ENCODE measurements around the gene DDHD1.
"Not testable (repeated sequence)": the region's sequence is repeated elsewhere in the genome, so short reads cannot be mapped to it uniquely, and the experiment has no call there.

The DDHD1 gene

DNA sequence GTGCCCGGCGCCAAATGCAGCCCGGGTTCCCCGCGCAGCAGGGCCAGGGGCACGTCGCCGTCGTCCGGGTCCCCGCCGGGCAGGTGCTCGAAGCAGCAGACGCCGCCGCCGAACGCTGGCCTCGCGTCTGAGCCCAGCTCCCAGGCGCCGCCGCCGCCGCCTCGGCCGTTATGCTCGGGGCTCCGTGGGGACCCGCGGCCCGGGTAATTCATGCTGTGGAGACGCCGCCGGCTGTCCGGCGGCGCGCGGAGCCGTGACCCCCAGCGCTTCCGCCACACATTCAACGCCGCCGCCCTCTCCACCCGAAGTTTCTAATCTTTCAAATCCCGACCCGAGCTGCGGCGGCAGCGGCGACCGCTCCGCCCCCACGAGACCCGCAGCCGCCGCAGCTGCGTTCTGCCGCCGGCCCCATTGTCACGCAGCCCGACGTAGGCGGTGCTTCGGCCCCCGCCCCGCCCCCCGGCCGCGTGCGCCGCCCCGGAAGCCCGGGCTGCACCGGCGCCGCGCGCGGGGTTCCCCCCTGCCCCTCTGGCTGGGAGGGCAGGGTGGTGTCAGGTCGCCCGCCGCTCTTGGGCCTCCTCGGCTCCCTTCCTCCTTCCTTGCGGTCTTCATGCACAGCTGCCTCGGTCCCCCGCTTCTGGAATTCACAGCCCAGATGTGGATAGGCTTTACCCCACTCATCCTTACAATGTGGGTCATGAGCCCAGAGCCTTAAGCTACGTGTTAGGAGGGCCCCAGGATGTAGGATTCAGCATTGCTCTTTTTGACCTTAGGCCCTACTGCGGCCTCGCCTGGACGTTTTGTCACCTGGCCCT lies at the start of gene DDHD1:
TSS of gene DDHD1 (minus strand) at position 437 of the 815 bp plus-strand sequence. CDS start at position 212, 225 bp downstream.
- peak within 1 kb of the TSS; percentile 36 to 90 (median 87) for H3K27ac ChIP-seq
- H3K4me3 ChIP-seq: peak within 1 kb of the TSS; percentile 74 to 95 (median 91)

DNA sequence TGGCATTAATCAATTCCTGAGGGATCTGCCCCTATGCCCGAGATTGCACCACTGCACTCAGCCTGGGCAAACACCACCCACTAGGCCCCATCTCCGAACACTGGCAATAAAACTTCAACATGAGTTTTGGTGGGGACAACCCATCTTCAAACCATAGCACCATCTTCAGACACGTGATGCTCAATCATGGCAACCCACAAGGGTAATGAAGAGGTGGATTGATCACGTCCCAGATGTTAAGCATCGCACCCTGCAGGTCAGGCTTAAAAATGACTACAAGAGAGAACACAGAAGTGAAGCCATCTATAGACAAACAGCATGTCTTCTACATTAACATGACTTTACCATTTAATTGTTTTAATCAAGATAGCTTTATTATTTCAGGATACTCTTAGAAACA lies 42.8 kb upstream of the DDHD1 start:
- Histone ChIP-seq H3K4me3 (no peak overlapping the region), H3K27ac (no peak overlapping the region)

DNA sequence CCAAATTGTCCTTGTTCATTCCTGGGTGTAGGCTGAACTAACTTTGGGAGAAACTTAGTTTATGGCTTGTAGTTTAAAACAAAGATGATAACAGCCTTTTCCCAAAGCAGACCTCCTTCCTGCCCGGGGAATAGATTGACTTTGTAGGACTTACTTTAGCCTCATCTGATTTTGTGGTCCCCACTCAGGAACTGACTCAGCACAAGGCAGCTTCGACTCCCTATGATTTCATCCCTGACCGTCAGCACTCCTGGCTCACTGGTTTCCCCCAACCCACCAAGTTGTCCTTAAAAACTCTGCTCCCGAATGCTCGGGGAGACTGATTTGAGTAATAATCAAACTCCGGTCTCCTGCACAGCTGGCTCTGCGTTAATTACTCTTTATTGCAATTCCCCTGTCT lies 40.1 kb upstream of the DDHD1 start:
- H3K4me3 ChIP-seq: no peak overlapping the region
- peak overlapping the region in 1 of 21 experiments; percentile 22 for H3K27ac ChIP-seq

DNA sequence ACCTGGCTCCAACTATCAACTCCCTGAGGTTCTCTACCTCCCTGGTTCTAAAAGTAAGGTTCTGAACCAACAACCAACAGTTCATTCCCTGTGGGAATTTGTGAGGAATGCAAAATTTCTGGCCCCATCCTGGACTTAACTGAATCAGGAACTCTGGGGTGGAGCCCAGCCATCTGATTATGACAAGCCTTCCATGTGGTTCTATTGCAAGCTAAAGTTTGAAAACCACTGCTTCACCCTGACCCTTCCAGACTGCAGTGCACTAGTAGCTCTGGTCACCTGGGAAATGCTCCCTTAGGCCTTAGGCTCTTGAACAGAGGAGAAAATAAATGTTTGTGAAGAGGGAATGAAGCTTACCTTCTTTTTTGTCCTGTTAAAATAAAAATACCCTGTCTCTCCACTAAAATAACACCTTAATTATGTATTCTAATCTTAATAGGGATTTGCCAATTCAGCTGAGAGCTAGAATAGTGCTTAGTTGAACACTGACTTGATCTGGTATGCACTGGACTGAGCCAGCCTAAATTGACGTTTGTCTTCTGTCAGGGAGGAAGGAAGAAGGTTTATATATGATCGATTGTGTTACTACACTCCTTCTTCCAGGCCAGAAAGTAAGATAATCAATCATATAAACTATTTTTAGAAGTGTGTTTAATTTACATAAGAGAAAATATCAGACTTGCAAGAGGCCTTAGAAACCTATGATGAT lies 39.1 kb upstream of the DDHD1 start:
- Histone ChIP-seq H3K27ac (peak overlapping the region in 2 of 21 experiments; percentile 22 to 80), H3K4me3 (no peak overlapping the region)

DNA sequence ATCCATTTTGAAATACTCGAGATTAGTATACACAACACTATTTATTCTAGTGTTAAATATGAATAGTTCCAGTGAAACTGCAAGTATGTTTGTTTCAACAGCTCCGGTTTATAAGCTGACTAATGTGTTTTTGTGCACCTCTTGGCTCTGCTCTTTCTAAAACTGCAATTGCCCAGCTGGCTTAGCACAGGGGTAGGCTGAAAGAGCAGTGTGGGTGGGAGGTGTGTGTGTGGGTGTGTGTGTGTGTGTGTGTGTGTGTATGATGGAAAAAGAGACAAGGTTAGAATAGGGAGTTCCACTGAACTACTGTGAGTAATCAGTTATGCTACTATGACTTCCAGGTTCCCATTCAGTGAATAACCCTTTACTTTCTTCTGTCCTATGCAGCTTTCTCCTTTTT lies 37.8 kb upstream of the DDHD1 start:
- Histone ChIP-seq H3K4me3 (no peak overlapping the region), H3K27ac (no peak overlapping the region)

DNA sequence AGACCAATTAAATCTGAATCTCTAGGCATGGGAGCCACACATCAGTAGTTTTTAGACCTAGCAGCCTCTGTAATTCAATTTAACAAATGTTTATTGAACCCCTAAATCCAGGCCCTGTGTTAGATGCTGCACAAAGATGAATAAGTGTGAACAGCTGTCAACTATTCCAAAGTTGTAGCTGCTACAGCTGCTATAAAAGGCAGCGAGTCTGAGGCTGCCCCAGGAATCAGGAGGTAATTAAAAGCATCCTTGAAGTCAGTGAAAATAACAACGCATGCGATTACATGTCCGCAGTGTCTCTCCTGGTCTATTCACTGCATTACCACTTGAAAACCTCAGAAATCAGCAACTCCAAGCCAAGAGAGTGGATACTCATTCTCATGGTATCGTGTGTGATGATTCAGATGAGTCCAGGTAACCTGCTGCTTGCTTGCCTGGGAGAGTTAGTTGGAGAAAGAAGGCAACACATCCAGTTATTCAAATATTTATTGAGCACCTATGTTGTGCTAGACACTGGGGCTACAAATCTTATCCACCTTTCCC lies 34.9 kb upstream of the DDHD1 start:
- Histone ChIP-seq H3K27ac (no peak overlapping the region), H3K4me3 (no peak overlapping the region)

DNA sequence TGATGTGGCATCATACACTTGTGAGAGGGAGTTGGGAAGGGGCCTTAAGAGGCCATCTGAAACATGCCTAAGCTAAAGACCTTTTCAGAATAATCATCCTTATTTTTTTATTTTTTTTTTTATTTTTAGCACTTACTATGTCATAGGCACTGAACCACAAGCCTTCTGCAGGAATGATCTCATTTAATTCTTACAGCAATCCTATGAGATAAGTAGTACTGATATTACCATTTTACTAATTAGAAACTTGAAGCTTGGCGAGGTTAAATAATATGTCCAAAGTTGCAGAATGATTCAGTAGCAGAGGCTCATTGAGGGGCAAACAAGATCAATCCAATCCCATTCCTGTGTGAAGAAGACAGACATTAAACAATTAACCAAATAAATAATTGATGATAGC lies 33.4 kb upstream of the DDHD1 start:
- H3K4me3 ChIP-seq: no peak overlapping the region
- H3K27ac ChIP-seq: no peak overlapping the region

DNA sequence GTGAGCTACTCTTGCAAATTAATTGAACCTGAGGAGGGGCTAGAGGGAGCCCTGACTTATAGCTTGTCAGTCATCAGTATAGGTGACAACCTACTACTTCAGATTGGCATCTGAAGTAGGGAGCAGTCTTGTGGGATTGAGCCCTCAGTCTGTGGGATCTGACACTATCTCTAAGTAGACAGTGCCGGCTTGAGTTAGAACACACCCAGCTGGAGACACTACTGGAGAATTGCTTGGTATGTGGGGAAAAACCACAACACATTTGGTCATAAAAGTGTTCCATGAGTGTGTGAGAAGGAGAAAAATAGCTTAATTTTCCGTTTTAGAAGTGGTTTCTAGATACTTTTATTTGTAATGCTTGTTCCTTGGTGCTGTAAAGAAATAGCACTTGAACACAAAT lies 30.5 kb upstream of the DDHD1 start:
- no peak overlapping the region for H3K4me3 ChIP-seq
- no peak overlapping the region for H3K27ac ChIP-seq

DNA sequence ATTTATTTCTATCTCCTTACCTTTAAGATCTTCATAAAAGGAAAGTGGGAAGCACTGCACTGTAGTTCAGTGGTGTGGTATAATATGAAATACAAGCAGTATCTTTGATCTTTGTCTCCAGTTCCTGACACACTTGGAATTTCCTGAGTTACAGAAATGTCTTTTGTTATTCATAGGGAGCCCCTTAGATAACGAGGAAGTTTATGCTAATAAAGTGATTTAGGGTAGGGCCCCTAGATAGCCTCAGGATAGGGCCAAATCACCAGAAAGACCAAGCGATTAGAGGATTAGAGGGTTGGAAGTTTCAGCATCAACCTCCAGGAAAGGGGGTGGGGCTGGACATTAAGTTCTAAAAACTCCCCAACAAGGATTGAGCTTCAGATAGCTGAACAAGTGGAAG lies 29.9 kb upstream of the DDHD1 start:
- Histone ChIP-seq H3K27ac (no peak overlapping the region), H3K4me3 (no peak overlapping the region)

DNA sequence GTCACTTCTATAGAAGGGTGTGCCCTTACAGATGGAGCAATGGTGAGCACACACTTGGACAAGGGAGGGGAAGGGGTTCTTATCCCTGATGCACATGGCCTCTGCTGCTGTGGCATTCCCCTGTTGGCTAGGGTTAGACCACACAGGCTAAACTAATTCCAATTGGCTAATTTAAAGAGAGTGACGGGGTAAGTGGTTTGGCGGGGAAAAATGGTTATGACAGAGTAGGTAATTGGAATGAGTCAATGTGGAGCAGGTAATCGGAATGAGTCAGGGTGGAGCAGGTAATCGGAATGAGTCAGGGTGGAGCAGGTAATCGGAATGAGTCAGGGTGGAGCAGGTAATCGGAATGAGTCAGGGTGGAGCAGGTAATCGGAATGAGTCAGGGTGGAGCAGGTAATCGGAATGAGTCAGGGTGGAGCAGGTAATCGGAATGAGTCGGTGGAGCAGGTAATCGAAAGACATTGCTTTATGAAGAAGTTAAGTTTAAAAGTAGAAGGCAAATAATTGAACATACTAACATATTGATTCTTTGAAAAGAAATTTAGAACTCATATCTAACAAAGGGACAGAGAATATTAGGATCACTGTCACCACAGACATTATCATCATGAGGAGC lies 28.4 kb upstream of the DDHD1 start:
- H3K27ac ChIP-seq, H3K4me3 ChIP-seq: not testable (repeated sequence)

DNA sequence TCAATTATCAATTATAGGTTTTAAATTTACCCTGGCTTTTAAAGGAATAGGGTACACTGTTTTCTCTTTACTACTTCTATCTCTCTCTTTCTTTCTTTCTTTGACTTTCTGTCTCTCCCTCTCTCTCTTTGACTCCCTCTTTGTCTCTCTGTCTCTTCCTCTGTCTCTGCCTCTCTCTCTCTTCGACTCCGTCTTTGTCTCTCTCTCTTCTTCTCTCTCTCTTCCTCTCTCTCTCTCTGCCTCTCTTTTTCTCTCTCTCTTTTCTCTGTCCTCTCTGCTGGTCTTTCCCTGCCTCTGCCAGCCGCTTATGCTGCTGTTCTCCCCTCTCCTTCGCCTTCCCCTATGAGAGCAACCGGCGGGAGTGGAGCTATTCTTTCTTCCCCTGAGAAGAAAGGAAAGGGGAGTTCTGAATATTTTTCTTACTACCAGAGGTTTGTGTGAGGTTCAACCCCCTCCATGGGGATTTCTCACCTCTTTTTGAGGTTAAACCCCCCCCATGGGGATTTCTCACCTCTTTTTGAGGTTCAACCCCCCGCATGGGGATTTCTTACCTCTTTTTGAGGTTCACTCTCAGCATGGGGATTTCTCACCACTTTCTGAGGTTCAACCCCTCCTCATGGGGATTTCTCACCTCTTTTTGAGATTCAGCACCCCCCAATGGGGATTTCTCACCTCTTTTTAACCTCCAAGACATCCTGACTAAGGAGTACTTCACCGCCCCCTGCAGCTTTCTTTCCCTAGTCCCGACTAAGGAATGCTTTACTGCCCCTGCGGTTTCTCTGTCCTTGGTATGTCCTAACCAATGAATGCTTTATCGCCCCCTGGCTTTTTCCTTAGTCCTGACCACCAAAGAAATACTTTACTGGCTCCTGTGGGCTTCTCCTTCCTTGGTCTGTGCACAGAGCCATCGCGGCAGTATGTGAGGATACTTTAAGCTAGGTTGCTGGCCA lies 27.4 kb upstream of the DDHD1 start:
- Histone ChIP-seq H3K27ac (no peak overlapping the region), H3K4me3 (no peak overlapping the region)

DNA sequence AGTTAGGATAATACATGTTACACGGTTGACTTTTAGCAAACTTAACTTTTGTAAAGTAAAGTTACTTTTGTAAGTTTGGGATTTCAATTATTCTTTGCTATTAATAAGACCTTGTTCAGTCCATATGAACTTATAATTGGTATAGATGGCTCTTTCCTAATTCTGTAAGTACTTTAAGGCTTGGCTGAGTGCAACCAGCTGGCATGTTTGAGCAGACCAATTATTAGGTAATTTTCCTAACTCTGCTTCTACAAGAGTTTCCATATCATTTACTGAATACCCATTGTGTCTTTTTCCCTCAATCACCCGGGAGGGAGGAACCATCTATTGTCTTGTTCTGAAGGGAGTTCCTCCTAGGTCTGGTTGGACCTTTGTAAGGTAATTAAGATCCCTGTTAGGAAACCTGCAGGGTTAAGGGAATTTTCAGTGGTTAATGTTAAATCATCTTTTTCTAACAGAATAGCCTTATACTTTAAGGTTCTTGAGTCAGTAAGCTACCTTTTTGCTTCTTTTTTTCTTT lies 26.4 kb upstream of the DDHD1 start:
- H3K27ac ChIP-seq, H3K4me3 ChIP-seq: not testable (repeated sequence)

DNA sequence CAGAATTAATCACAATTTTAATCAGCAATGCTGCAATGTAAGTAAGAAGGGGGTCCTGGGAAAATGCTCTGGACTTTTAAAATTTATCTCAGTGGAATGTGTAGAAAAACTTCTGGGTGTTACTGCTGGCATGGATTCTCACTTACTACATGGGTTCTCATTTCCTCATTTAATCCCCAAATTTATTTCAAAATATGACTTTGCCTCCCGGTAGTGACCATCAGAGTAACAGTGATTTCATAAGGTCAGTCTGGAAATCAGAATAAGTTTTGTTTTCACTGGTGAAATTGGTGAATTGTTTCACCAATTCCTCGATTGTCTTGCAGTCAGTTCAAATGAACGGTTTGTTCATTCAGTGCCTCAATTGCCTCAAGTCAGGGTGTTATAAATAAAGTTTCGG lies 22.3 kb upstream of the DDHD1 start:
- Histone ChIP-seq H3K4me3 (no peak overlapping the region), H3K27ac (no peak overlapping the region)

DNA sequence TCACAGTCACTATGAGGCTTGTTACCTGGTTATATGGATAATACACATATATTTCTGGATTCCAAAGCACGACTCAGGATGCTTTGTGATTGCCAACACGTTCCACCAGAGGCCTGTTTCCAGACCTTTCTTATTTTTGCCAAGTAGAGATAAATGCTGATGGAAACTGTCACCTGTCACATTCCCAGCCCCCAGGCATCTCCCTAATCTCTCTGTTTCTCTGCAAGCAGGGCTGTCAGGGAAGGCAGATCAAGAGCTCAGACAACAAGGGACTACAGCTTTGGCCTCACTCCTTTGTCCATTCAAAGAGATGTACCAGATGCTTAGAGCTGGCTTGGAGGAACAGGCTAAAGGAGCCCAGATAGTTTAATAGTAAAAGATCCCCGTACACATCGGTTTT lies 21.8 kb upstream of the DDHD1 start:
- Histone ChIP-seq H3K27ac (no peak overlapping the region), H3K4me3 (no peak overlapping the region)

DNA sequence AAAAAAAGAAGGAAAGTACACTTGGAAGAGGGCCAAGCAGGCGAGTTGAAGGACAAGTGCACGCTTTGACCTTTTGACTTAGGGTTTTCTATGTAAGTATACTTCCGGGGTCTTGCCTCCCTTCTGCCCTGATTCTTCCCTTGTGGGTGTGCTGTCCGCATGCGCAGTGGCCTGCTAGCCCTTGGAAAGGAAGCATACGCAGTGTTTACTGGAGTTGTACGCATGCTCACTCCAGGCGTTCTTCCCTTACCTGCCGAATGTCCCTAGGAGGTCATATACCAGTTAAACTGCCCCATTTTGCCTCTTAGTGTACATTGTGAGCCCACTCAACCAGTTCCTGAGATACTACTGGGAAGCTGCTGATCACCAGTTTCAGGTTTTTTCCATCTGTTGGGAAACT lies 15.7 kb upstream of the DDHD1 start:
- H3K27ac ChIP-seq: no peak overlapping the region
- no peak overlapping the region for H3K4me3 ChIP-seq

DNA sequence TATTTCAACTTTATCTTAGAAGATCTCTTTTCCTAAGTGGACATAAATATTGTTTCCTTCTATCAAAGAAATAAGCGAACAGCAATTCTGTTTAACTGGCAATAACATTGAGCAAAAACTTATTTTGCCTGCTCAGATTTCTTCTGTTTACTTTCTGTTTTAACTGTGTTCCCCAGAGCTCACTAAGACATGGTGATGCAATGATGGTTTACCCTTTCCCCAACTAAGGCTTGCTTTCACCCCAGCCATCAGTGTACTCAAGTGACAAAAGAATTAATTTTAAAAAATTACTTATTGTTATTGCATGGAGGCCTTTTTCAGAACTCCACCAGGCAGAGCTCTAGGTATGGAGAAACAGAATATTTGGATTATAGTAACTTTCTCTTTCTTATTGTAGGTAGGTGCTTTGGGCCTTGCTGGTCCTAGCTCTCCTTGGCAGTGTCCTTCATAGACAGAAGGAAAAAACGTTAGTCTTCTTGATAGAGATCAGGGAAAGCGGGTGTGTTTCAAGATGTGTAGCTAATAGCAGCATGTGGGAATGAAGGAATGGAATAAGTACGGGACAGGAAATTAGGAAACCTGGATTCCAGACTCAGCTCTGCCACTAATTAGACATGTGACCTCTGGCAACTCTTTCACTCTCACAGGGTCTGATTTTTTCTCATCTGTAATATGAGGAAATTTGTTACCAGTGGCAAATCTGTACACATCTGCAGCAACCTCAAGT lies 14.6 kb upstream of the DDHD1 start:
- H3K27ac ChIP-seq: peak overlapping the region in 6 of 21 experiments; percentile 4 to 52 (median 23)

DNA sequence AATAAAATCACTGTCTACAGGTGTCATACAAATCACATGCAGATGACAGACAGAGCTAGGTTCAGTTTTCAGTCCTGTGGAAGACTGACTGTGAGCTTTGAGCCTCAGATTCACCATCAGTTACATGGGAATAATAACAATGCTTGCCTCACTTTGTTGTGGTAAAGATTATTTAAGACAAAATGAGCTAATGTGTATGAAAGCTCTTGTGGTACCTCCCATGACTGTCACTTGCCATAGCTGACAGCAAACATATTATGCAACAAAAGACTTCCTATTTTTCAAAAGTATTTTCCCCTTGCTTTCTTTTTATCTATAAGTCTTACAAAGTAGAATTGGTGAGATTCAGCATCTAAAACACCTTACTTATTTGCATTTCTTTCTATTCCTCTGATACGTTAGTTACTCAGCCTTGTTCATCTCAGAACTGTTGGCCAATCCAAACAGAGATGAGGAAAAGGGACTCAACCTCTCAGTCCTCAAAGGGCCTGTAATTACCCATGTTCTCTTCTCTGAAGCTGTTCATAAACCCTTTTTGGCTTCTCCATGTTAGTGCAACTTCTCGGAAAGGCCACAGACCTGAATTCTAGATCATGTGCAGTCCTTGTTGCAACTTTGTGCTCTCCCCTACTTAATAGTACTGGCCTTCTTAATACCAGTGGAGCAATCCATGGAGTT lies 8.8 kb upstream of the DDHD1 start:
- Histone ChIP-seq H3K4me3 (no peak overlapping the region), H3K27ac (peak overlapping the region in 4 of 21 experiments; percentile 5 to 42 (median 12))

More for the DNA sequence above, 14.6 kb upstream of the DDHD1 start:
- no peak overlapping the region for H3K4me3 ChIP-seq

DNA sequence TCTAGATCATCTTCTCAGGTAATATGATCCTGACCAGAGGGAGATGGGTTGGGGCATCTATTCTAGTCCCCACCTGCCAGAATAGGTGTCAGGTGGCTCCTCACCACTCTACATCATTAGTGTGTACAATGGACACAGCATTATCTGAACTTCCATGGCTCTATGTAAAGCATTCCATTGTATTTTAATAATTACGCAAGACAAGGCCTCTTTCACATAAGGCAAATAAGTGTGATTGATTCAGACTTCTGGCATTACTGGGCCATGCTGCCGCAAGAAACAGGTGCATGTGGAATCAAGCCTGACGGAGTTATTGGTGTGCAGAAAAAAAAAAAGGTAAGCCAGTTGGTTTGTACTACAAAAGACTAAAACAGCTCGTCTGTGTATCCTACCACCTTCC lies 3.1 kb upstream of the DDHD1 start:
- H3K4me3 ChIP-seq: no peak overlapping the region

More for the DNA sequence above, 3.1 kb upstream of the DDHD1 start:
- no peak overlapping the region for H3K27ac ChIP-seq
